Breast epithelium (tissue), 4 donors: ENCODE results near the gene TIGIT. TPM values are rescaled to one million over a fixed set of nuclear protein-coding genes. Genes with fewer than 3 reads are reported as not detected.

Experiments
- DNase-seq, 2 donors: peaks; one replicate each; pipeline ENCODE4 v3.0.0-alpha.2; 2019; ENCODE audit warnings: low spot score in 2 of 2
- H3K27ac ChIP-seq, 2 donors: fragments of 200-600 bp; sonication (generic) in 1 of 2; one replicate each; pipeline ENCODE4 v1.5.1; 2016 to 2019; ENCODE audit warnings: mild to moderate bottlenecking in 1 of 2
- H3K27me3 ChIP-seq, 2 donors: fragments of 200-600 bp; sonication (generic) in 1 of 2; one replicate each; pipeline versions ENCODE4 v1.5.1 to v1.6.0; 2017 to 2019; ENCODE audit warnings: control low read depth in 1 of 2, mild to moderate bottlenecking in 1 of 2
- H3K36me3 ChIP-seq: fragments of 200-600 bp; one replicate; pipeline ENCODE4 v1.5.1; 2019
- H3K4me1 ChIP-seq, 2 donors: fragments of 200-600 bp; sonication (generic); one replicate each; pipeline ENCODE4 v1.5.1; 2016 to 2019; ENCODE audit warnings: control low read depth in 1 of 2
- H3K4me3 ChIP-seq, 3 donors: fragments of 200-600 bp; sonication (generic); 1 replicate in 2 of 3; 2 replicates in 1 of 3; pipeline ENCODE4 v1.5.1; 2016 to 2019; ENCODE audit warnings: mild to moderate bottlenecking in 3 of 3, moderate library complexity in 2 of 3
- H3K9me3 ChIP-seq, 2 donors: fragments of 200-600 bp; sonication (generic) in 1 of 2; one replicate each; pipeline ENCODE4 v1.5.1; 2016 to 2019; ENCODE audit warnings: control low read depth in 1 of 2
- CTCF ChIP-seq, 3 donors: fragments of 450-650 bp; IDR thresholded peaks; one replicate each; pipeline ENCODE4 v1.5.1; 2016 to 2017; ENCODE audit warnings: antibody characterized with exemption in 3 of 3, mild to moderate bottlenecking in 3 of 3, moderate library complexity in 3 of 3
- POLR2A ChIP-seq: fragments of 450-650 bp; IDR thresholded peaks from one replicate; pipeline ENCODE4 v1.6.1; 2016; ENCODE audit warnings: antibody characterized with exemption, mild to moderate bottlenecking, moderate library complexity
- POLR2AphosphoS5 ChIP-seq, 3 donors: sonication (generic); formaldehyde crosslinking; IDR thresholded peaks; one replicate each; pipeline ENCODE4 v1.6.1; 2017; ENCODE audit warnings: antibody characterized with exemption in 3 of 3
- intact Hi-C: fragments of 100-400 bp; cut with DNase I; formaldehyde crosslinking; loops from one replicate; pipeline ENCODE4 v1.15.1; 2023; ENCODE audit warnings: low total_unique reads
- total RNA-seq, 3 donors: library from RNA; depleted of rRNA; stranded (reverse); fragments of >200 nt; gene quantifications; one replicate each; pipeline ENCODE4 v1.1.0, GENCODE V29; 2016

The TIGIT gene
- total RNA-seq, 3 donors from 2014 or later = 0.29 to 0.48 (median 0.33) TPM

DNA sequence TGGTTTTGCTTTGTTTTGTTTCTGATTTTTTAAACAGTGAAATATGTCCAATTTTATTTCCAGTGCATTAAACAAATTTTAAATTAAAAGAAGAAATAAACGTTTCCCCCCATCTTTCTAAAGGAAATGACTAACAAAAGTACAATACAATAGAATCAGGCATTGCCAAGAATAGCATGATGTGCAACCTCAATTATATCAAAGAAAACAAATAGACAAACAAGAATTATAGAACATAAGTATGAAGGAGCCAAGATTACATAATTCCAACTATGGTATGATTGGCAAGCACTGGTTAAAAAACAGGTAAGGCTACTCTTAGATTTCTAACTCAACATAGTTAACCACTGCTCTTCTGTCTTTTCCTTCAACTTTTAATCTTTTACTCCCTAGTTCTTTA lies 26.4 kb downstream of the TIGIT start:
- Histone ChIP-seq H3K36me3 (no peaks in the 10 kb centered on the region), H3K4me1 (peaks cover 0 to 7% of the 10 kb centered on the region in 2 donors), H3K4me3 (no peak overlapping the region), H3K9me3 (no peaks in the 10 kb centered on the region), H3K27me3 (no peaks in the 10 kb centered on the region), H3K27ac (no peak overlapping the region)
- DNase-seq = no peak
- TF ChIP-seq POLR2A = no peak
- no peak for TF ChIP-seq CTCF (IDR thresholded peaks at IDR 0.05)
- no peak for TF ChIP-seq POLR2AphosphoS5 (IDR thresholded peaks at IDR 0.05)
- intact Hi-C loops = no loop called here

DNA sequence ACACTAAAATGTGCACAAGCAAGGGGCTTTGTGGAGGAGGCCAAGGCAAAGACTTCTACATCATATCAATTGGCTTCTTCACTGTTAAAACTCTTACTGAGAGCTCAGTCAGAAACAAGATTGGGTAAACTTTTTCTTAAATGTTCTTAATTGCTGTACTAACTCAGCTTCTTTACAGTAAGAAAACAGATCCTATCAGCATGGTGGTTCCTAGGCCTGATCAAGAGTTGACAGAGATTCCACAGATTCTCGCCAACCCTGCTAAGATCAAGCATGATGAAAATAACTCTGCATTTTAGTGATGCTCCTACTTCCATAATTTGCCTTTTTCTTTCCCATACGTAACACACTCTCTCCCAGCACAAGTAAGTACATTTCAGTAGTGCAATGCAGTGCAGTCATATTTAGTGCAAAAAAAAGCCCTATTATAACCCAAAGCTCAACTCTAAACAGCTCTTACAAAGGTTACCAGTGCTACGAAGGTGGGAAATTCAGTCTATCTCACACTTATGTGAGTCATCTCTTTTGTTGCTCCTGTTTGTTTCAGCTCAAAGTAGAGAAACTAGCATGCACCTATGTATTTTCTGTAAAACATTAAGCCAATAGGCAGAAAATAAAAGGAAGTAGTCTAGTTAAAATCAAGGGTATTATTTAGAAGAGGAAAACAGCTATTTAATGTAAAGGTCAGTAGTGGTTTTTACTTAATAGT lies 29.9 kb downstream of the TIGIT start:
- H3K9me3 ChIP-seq = no peaks in the 10 kb centered on the region
- H3K36me3 ChIP-seq = no peaks in the 10 kb centered on the region
- no peak overlapping the region for H3K27ac ChIP-seq
- no peak overlapping the region for H3K4me3 ChIP-seq
- H3K27me3 ChIP-seq = no peaks in the 10 kb centered on the region
- H3K4me1 ChIP-seq = peaks cover 0 to 7% of the 10 kb centered on the region in 2 donors
- no peak for DNase-seq
- intact Hi-C loops = no loop called here
- no peak for TF ChIP-seq POLR2AphosphoS5 (IDR thresholded peaks at IDR 0.05)
- TF ChIP-seq CTCF (IDR thresholded peaks at IDR 0.05) = no peak
- TF ChIP-seq POLR2A = no peak

- intact Hi-C loops = no loop called here
- H3K4me1 ChIP-seq = no peaks in the 10 kb centered on the region
- DNase-seq = no peak
- H3K27ac ChIP-seq = no peak overlapping the region
- no peak for TF ChIP-seq CTCF (IDR thresholded peaks at IDR 0.05)
- no peak for TF ChIP-seq POLR2A
- TF ChIP-seq POLR2AphosphoS5 (IDR thresholded peaks at IDR 0.05) = no peak
- H3K36me3 ChIP-seq = no peaks in the 10 kb centered on the region
- H3K9me3 ChIP-seq = no peaks in the 10 kb centered on the region
- H3K27me3 ChIP-seq = no peaks in the 10 kb centered on the region
- no peak overlapping the region for H3K4me3 ChIP-seq
Observed at GRCh38 chr3:114327665-114328064, 33.8 kb downstream of the TIGIT start.

DNA sequence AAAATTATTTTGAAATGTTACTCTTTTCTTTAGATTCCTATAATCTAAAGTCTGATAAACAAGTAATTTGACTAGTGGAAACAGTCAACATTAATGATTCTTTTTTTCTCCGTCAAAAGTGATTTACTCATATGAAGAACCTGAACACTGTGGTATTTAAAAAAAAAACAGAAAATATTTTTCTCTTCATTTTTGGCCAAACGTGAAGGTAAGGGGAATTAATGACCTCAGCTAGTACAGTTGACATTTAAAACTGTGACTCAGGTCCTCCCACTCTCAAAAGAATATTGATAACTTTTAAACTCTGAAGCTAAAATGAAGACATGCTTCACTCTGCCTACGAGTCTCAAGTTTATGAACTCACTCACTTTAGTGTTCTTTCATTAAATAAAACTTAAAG lies 34.5 kb downstream of the TIGIT start:
- TF ChIP-seq POLR2AphosphoS5 (IDR thresholded peaks at IDR 0.05) (no peak), POLR2A (no peak), CTCF (IDR thresholded peaks at IDR 0.05) (no peak)
- Histone ChIP-seq H3K36me3 (no peaks in the 10 kb centered on the region), H3K4me3 (no peak overlapping the region), H3K4me1 (no peaks in the 10 kb centered on the region), H3K27me3 (no peaks in the 10 kb centered on the region), H3K27ac (no peak overlapping the region), H3K9me3 (no peaks in the 10 kb centered on the region)
- intact Hi-C loops = no loop called here
- DNase-seq = no peak

DNA sequence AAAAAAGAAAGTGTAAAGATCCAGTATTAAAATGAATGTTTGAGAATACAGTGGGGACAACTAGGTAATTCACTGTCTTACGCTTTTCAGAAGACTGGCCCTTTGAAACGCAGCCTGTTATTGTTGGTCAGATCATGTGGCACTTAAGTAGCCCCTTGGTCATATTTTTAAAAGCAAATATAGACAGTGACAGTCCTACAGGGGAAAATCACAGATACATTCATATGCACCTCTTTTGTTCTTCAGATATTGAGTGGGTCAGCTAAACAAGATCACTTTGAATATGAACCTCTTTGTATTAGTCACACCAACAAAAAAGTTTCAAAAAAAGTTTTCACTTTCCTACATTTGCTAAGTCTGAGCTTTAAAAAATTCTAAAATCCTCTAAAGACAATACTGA lies 36.0 kb downstream of the TIGIT start:
- Histone ChIP-seq H3K27ac (no peak overlapping the region), H3K9me3 (no peaks in the 10 kb centered on the region), H3K27me3 (no peaks in the 10 kb centered on the region), H3K4me1 (no peaks in the 10 kb centered on the region), H3K36me3 (no peaks in the 10 kb centered on the region), H3K4me3 (no peak overlapping the region)
- TF ChIP-seq POLR2A (no peak), CTCF (IDR thresholded peaks at IDR 0.05) (no peak), POLR2AphosphoS5 (IDR thresholded peaks at IDR 0.05) (no peak)
- intact Hi-C loops = no loop called here
- no peak for DNase-seq
